GM23338 (cell line): ENCODE data around the gene FAN1. TPM values are rescaled to one million over a fixed set of nuclear protein-coding genes. Genes with fewer than 3 reads are reported as not detected.

Experiments
- ATAC-seq: fragments of 200-7000 bp; cut with Tn5 transposase; 3 replicates; pipeline ENCODE4 v1.9.1; 2020
- DNase-seq: peaks from one replicate; pipeline ENCODE4 v3.0.0-alpha.2; 2015; ENCODE audit warnings: low spot score
- H2AFZ ChIP-seq: fragments of 200-600 bp; sonication (generic); 2 replicates; pipeline ENCODE4 v1.8.0; 2016; ENCODE audit warnings: antibody characterized with exemption, mild to moderate bottlenecking, moderate library complexity
- H3F3A ChIP-seq: fragments of 200-600 bp; sonication (generic); replicated peaks from 2 replicates; pipeline ENCODE4 v1.8.0; 2017; ENCODE audit warnings: antibody characterized with exemption, mixed run types, low read depth
- H3K27ac ChIP-seq: fragments of 200-600 bp; sonication (generic); 2 replicates; pipeline ENCODE4 v1.6.1; 2016; ENCODE audit warnings: low read depth
- H3K27me3 ChIP-seq: fragments of 200-600 bp; sonication (generic); 2 replicates; pipeline ENCODE4 v1.8.0; 2016; ENCODE audit warnings: mild to moderate bottlenecking, mixed run types, moderate library complexity; ENCODE audit not compliant: insufficient read depth
- H3K36me3 ChIP-seq: fragments of 200-600 bp; sonication (generic); 2 replicates; pipeline ENCODE4 v1.8.0; 2016; ENCODE audit warnings: mild to moderate bottlenecking; ENCODE audit not compliant: insufficient read depth
- H3K4me1 ChIP-seq: fragments of 200-600 bp; sonication (generic); 2 replicates; pipeline ENCODE4 v1.8.0; 2016; ENCODE audit warnings: mild to moderate bottlenecking, moderate library complexity; ENCODE audit not compliant: insufficient read depth
- H3K4me2 ChIP-seq: fragments of 200-600 bp; sonication (generic); 2 replicates; pipeline ENCODE4 v1.7.1; 2017; ENCODE audit warnings: mixed run types
- H3K4me3 ChIP-seq: fragments of 200-600 bp; sonication (generic); 2 replicates; pipeline ENCODE4 v1.6.1; 2016; ENCODE audit warnings: mixed run types
- H3K79me2 ChIP-seq: fragments of 200-600 bp; sonication (generic); replicated peaks from 2 replicates; pipeline ENCODE4 v1.8.0; 2017; ENCODE audit warnings: mild to moderate bottlenecking; ENCODE audit not compliant: insufficient read depth
- H3K9me2 ChIP-seq: fragments of 200-600 bp; sonication (generic); 2 replicates; pipeline ENCODE4 v1.8.0; 2017; ENCODE audit not compliant: insufficient read depth
- H4K20me1 ChIP-seq: fragments of 200-600 bp; sonication (generic); replicated peaks from 2 replicates; pipeline ENCODE4 v1.8.0; 2017; ENCODE audit warnings: mild to moderate bottlenecking; ENCODE audit not compliant: insufficient read depth
- H3K27ac Mint-ChIP-seq: 2 replicates; pipeline ENCODE4 v1.8.0; 2020; ENCODE audit warnings: inconsistent platforms, mild to moderate bottlenecking, moderate library complexity, mixed read lengths
- H3K27me3 Mint-ChIP-seq: 3 replicates; pipeline ENCODE4 v1.8.0; 2022; ENCODE audit warnings: low read depth, mild to moderate bottlenecking, moderate library complexity, mixed read lengths, inconsistent platforms; ENCODE audit not compliant: insufficient read depth, poor library complexity
- H3K36me3 Mint-ChIP-seq: 3 replicates; pipeline ENCODE4 v1.8.0; 2021; ENCODE audit warnings: low read depth, mild to moderate bottlenecking, inconsistent platforms, moderate library complexity, mixed read lengths
- H3K4me1 Mint-ChIP-seq: 3 replicates; pipeline ENCODE4 v1.8.0; 2020; ENCODE audit warnings: mild to moderate bottlenecking, inconsistent platforms, mixed read lengths
- H3K4me3 Mint-ChIP-seq: 3 replicates; pipeline ENCODE4 v1.8.0; 2021; ENCODE audit warnings: moderate library complexity, mild to moderate bottlenecking, inconsistent platforms, mixed read lengths
- H3K9me3 Mint-ChIP-seq: 3 replicates; pipeline ENCODE4 v1.8.0; 2020; ENCODE audit warnings: moderate library complexity, mild to moderate bottlenecking, inconsistent platforms, mixed read lengths
- ETS1 ChIP-seq: IDR thresholded peaks from 2 replicates; pipeline ENCODE4 v1.6.1; 2016; ENCODE audit warnings: antibody characterized with exemption
- EZH2 ChIP-seq: fragments of 200-600 bp; sonication (generic); IDR thresholded peaks from one replicate; pipeline ENCODE4 v1.8.0; 2017; ENCODE audit warnings: antibody characterized with exemption, mild to moderate bottlenecking, low read depth; ENCODE audit not compliant: unreplicated experiment
- POLR2AphosphoS5 ChIP-seq: IDR thresholded peaks from 2 replicates; pipeline ENCODE4 v1.6.1; 2016; ENCODE audit warnings: antibody characterized with exemption, low read depth
- ZNF331 ChIP-seq: fragments of 250-450 bp; sonication (Bioruptor Pico); IDR thresholded peaks from 2 replicates; pipeline ENCODE4 v1.5.0; 2020; ENCODE audit warnings: low read depth, mild to moderate bottlenecking, moderate library complexity
- ZNF462 ChIP-seq: fragments of 250-450 bp; sonication (Bioruptor Pico); IDR thresholded peaks from 2 replicates; pipeline ENCODE4 v1.5.0; 2020; ENCODE audit warnings: mild to moderate bottlenecking, moderate library complexity
- polyA plus RNA-seq: library from polyadenylated mRNA; unstranded; fragments of >200 nt; fragmentation: Nextera tagmentation; extraction: Ambion mirVana; gene quantifications from 2 replicates; pipeline ENCODE4 v1.2.1, GENCODE V29; 2016
- total RNA-seq: library from RNA; depleted of rRNA; stranded (reverse); fragments of >200 nt; shearing (Covaris generic); gene quantifications from 2 replicates; pipeline ENCODE4 v1.2.3, GENCODE V29; 2014

Gene FAN1
- total and polyA plus RNA-seq, 2 experiments from 2014 or later = 9.1 to 29.2 TPM

GRCh38 chr15:30928076-30928475, 24.4 kb downstream of the FAN1 start:
- ATAC-seq = no peak
- no peaks in the 10 kb centered on the region for H3F3A ChIP-seq
- H3K27ac Mint-ChIP-seq = no peak overlapping the region
- no peak for TF ChIP-seq ETS1
- TF ChIP-seq ZNF462 (CRISPR knock-in tag) = no peak
- TF ChIP-seq EZH2 = no peak
- TF ChIP-seq ZNF331 (CRISPR knock-in tag) = no peak
- TF ChIP-seq POLR2AphosphoS5 = no peak
- no peak overlapping the region for H3K27ac ChIP-seq
- peaks cover 12% of the 10 kb centered on the region for H3K4me1 ChIP-seq
- no peak overlapping the region for H3K4me3 Mint-ChIP-seq
- H3K27me3 ChIP-seq = no peaks in the 10 kb centered on the region
- no peak overlapping the region for H2AFZ ChIP-seq
- peaks cover 4% of the 10 kb centered on the region for H3K27me3 Mint-ChIP-seq
- DNase-seq = no peak
- peaks cover 13% of the 10 kb centered on the region for H3K4me1 Mint-ChIP-seq
- no peaks in the 10 kb centered on the region for H3K79me2 ChIP-seq
- peaks cover 18% of the 10 kb centered on the region; the same call in 1 of the 2 replicates for H3K36me3 ChIP-seq
- peaks cover 80% of the 10 kb centered on the region for H3K36me3 Mint-ChIP-seq
- no peaks in the 10 kb centered on the region for H3K9me2 ChIP-seq
- no peak overlapping the region for H3K4me3 ChIP-seq
- H3K9me3 Mint-ChIP-seq = no peaks in the 10 kb centered on the region
- H4K20me1 ChIP-seq = no peaks in the 10 kb centered on the region
- no peak overlapping the region for H3K4me2 ChIP-seq
